GM12878 (cell line): ENCODE measurements around the gene FCAMR. TPM values are rescaled to one million over a fixed set of nuclear protein-coding genes. Genes with fewer than 3 reads are reported as not detected.

Source experiments
- ATAC-seq: fragments of 200-7000 bp; cut with Tn5 transposase; 3 replicates; pipeline ENCODE4 v1.9.1; 2020; ENCODE audit warnings: mild to moderate bottlenecking, moderate library complexity
- BruUV-seq: library from RNA; stranded (reverse); fragments of 400-500 nt; replicated peaks from 2 replicates; lab custom pipeline; 2021; lab: Mats Ljungman, UMichigan
- CTCF ChIA-PET: fragments of 300-600 bp; sonication (Branson Sonifier 250); formaldehyde crosslinking; extraction: SDS; loops from one replicate; lab custom pipeline; 2021; ENCODE audit warnings: inconsistent platforms; lab: Yijun Ruan, JAX
- POLR2A ChIA-PET: fragments of 350-600 bp; formaldehyde crosslinking; extraction: SDS; loops from one replicate; lab custom pipeline; 2021; ENCODE audit warnings: inconsistent platforms; lab: Charles Lee
- RAD21 ChIA-PET: fragments of 300-600 bp; sonication (Branson Sonifier 250); formaldehyde crosslinking; loops from one replicate; lab custom pipeline; 2023; ENCODE audit warnings: antibody characterized with exemption; ENCODE audit not compliant: unreplicated experiment; lab: Charles Lee
- SMC1A ChIA-PET: fragments of 300-600 bp; sonication (Branson Sonifier 250); formaldehyde crosslinking; loops from one replicate; lab custom pipeline; 2023; ENCODE audit not compliant: unreplicated experiment, uncharacterized antibody; lab: Charles Lee
- DNase-seq: peaks from one replicate; pipeline ENCODE4 v3.0.0-alpha.2; 2011; ENCODE audit warnings: low read depth, low spot score
- FAIRE-seq: peaks from 3 replicates; lab custom pipeline; 2011; peaks lifted over from hg19 to GRCh38; lab: Jason Lieb, UNC
- H2AFZ ChIP-seq: 2 replicates; pipeline ENCODE4 v1.6.0; 2011; ENCODE audit warnings: low read depth, low read length, control low read depth; ENCODE audit not compliant: control insufficient read depth
- H3K27ac ChIP-seq: 2 replicates; pipeline ENCODE4 v1.5.1; 2011; ENCODE audit warnings: control low read depth; ENCODE audit not compliant: control insufficient read depth, insufficient read depth
- H3K27me3 ChIP-seq, 2 experiments: replicated peaks in 1 of 2; 2 replicates each; pipeline versions ENCODE4 v1.6.0 to v1.6.1; 2011; ENCODE audit warnings: low read length in 1 of 2; ENCODE audit not compliant: control insufficient read depth in 2 of 2, insufficient read depth in 2 of 2
- H3K36me3 ChIP-seq, 2 experiments: 2 replicates each; pipeline ENCODE4 v1.5.1; 2011; ENCODE audit warnings: low read length in 1 of 2; ENCODE audit not compliant: control insufficient read depth in 2 of 2, insufficient read depth in 2 of 2
- H3K4me1 ChIP-seq: 2 replicates; pipeline ENCODE4 v1.6.1; 2011; ENCODE audit warnings: mild to moderate bottlenecking, low read length, moderate library complexity, mixed read lengths; ENCODE audit not compliant: control insufficient read depth, insufficient read depth
- H3K4me2 ChIP-seq: 2 replicates; pipeline ENCODE4 v1.6.0; 2011; ENCODE audit warnings: control low read depth; ENCODE audit not compliant: control insufficient read depth, insufficient read depth
- H3K4me3 ChIP-seq: fragments of 200-600 bp; sonication (generic); 2 replicates; pipeline ENCODE4 v1.5.1; 2016
- H3K79me2 ChIP-seq: 2 replicates; pipeline ENCODE4 v1.6.0; 2011; ENCODE audit warnings: low read length; ENCODE audit not compliant: control insufficient read depth, insufficient read depth
- H3K9ac ChIP-seq: 2 replicates; pipeline ENCODE4 v1.8.0; 2011; ENCODE audit warnings: low read length, control low read depth, mixed read lengths; ENCODE audit not compliant: control insufficient read depth, insufficient read depth
- H3K9me3 ChIP-seq: replicated peaks from 3 replicates; pipeline ENCODE4 v1.5.1; 2011; ENCODE audit warnings: mild to moderate bottlenecking, low read length; ENCODE audit not compliant: control insufficient read depth, insufficient read depth
- H4K20me1 ChIP-seq: 2 replicates; pipeline ENCODE4 v1.6.0; 2011; ENCODE audit not compliant: control insufficient read depth, insufficient read depth
- CEBPB ChIP-seq, 2 experiments: fragments of 150-350 bp in 1 of 2; IDR thresholded peaks; 2 replicates each; pipeline ENCODE4 v1.6.1; 2012 to 2014; ENCODE audit warnings: low read depth in 2 of 2, low read length in 2 of 2, borderline replicate concordance in 1 of 2, inconsistent platforms in 1 of 2
- CHD1 ChIP-seq: IDR thresholded peaks from 2 replicates; pipeline ENCODE4 v1.6.1; 2012; ENCODE audit warnings: low read depth, low read length, improper control_type of control experiment
- DPF2 ChIP-seq: fragments of 450-650 bp; IDR thresholded peaks from 2 replicates; pipeline ENCODE4 v1.6.1; 2017; ENCODE audit warnings: mild to moderate bottlenecking
- ESRRA ChIP-seq: IDR thresholded peaks from 2 replicates; pipeline ENCODE4 v1.6.1; 2012; ENCODE audit warnings: mild to moderate bottlenecking, low read length, improper control_type of control experiment
- GABPA ChIP-seq: IDR thresholded peaks from 2 replicates; pipeline ENCODE4 v1.6.1; 2014; ENCODE audit warnings: antibody characterized with exemption, low read depth, mild to moderate bottlenecking, inconsistent platforms
- NBN ChIP-seq: fragments of 450-650 bp; IDR thresholded peaks from 2 replicates; pipeline ENCODE4 v1.6.1; 2016
- NFXL1 ChIP-seq: fragments of 450-650 bp; IDR thresholded peaks from 2 replicates; pipeline ENCODE4 v1.6.1; 2017; ENCODE audit warnings: antibody characterized with exemption, mild to moderate bottlenecking, borderline replicate concordance
- NR2C1 ChIP-seq: fragments of 450-650 bp; IDR thresholded peaks from 2 replicates; pipeline ENCODE4 v1.6.1; 2017; ENCODE audit warnings: antibody characterized with exemption, mild to moderate bottlenecking, moderate library complexity
- PML ChIP-seq: IDR thresholded peaks from 2 replicates; pipeline ENCODE4 v1.6.1; 2012; ENCODE audit warnings: low read length, inconsistent platforms
- SREBF1 ChIP-seq: IDR thresholded peaks from 2 replicates; pipeline ENCODE4 v1.6.1; 2012; ENCODE audit warnings: mild to moderate bottlenecking, low read length
- WGBS: methylation state at CpG from one replicate; pipeline ENCODE4 v1.1.6; 2016; ENCODE audit warnings: low lambda C conversion rate; ENCODE audit not compliant: insufficient replicate concordance, insufficient coverage; ENCODE audit errors: missing lambda C conversion rate; 5-methylcytosine and 5-hydroxymethylcytosine counted together
- in situ Hi-C: fragments of 300-500 bp; cut with MboI; formaldehyde crosslinking; loops from 9 replicates; pipeline ENCODE4 v1.14.3; 2018; ENCODE audit warnings: mixed read lengths
- intact Hi-C: fragments of 100-400 bp; cut with micrococcal nuclease; formaldehyde crosslinking; loops from one replicate; pipeline ENCODE4 v1.14.2; 2022; ENCODE audit not compliant: unreplicated experiment
- polyA plus RNA-seq, 11 experiments: library from polyadenylated mRNA; depleted of rRNA in 4 of 11; unstranded in 6 of 11; stranded (reverse) in 5 of 11; fragments of >200 nt; fragmentation: Nextera tagmentation in 4 of 11; fragmentation: Illumina TruSeq in 1 of 11; extraction: Ambion mirVana in 4 of 11; extraction: Trizol in 1 of 11; gene quantifications; 1 replicate in 1 of 11; 2 replicates in 10 of 11; pipeline versions ENCODE4 v1.2.1 to v1.2.3, GENCODE V29; 2011 to 2016; ENCODE audit warnings: inconsistent platforms in 2 of 11, missing spikeins in 2 of 11, low read depth in 1 of 11
- total RNA-seq, 4 experiments: library from RNA; depleted of rRNA in 3 of 4; stranded (reverse); fragments of >200 nt in 3 of 4; fragmentation: Illumina TruSeq in 1 of 4; extraction: Trizol in 1 of 4; gene quantifications; 2 replicates each; pipeline versions ENCODE4 v1.2.1 to v1.2.3, GENCODE V29; 2013 to 2021
- TF ChIP-seq, protein P1 (sequence below): IDR thresholded peaks from 2 replicates; pipeline ENCODE4 v1.6.1; 2012; ENCODE audit warnings: improper control_type of control experiment, low read depth, low read length; ENCODE audit not compliant: insufficient replicate concordance
- TF ChIP-seq, protein P2 (sequence below): fragments of 450-650 bp; IDR thresholded peaks from 2 replicates; pipeline ENCODE4 v1.6.1; 2017; ENCODE audit warnings: borderline replicate concordance
- TF ChIP-seq, protein P3 (sequence below): IDR thresholded peaks from 2 replicates; pipeline ENCODE4 v1.6.1; 2011; ENCODE audit warnings: low read depth, low read length, improper control_type of control experiment, borderline replicate concordance

The FCAMR gene
- total and polyA plus RNA-seq, 10 of the 15 experiments (the other 5 are each of a cell fraction or from before 2014, with no cell fraction given), result 0.04 to 0.15 (median 0.06) TPM; not detected in 3

DNA sequence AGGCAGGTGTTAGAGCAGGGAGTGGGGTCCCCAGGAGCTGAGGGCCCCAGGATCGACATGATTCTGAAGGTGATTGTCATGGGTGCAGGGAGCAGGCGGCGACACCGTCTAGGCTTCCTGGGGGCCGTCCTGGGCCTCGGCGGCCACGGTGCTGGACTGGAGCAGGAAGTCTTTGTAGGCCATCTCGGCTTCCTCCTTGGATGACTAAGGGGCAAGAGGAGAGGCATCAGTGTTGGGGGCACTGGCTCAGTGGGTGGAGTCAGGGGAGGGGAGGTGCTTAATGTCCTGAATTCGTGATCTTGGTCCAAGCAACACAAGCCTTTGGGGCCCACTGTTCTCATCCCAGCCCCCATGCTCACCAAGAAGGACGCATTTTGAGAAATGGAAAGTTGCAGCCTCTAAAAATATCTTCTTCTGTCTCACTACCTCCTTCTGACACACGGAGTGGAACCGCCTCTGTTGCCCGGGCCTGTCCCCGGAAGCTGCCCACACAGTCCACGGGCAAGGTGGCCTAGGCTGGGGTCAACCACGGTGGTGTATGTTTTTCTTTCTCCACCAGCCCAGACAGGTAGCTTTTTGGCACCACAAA, 40.0 kb downstream of the FCAMR start:
- BruUV-seq, result no TSS peak
- TF ChIP-seq CEBPB (IDR thresholded peaks at IDR 0.05; ENCODE audit: borderline replicate concordance in 1 of 2, low read depth in 2 of 2, low read length in 2 of 2) (no peak), NFXL1 (no peak), DPF2 (peak; percentile 88), PML (no peak), ESRRA (no peak), SREBF1 (no peak), NR2C1 (peak; percentile 51), CHD1 (no peak; the same call in 1 of the 2 replicates), NBN (peak; percentile 89), GABPA (no peak)
- TF ChIP-seq, protein P1, sequence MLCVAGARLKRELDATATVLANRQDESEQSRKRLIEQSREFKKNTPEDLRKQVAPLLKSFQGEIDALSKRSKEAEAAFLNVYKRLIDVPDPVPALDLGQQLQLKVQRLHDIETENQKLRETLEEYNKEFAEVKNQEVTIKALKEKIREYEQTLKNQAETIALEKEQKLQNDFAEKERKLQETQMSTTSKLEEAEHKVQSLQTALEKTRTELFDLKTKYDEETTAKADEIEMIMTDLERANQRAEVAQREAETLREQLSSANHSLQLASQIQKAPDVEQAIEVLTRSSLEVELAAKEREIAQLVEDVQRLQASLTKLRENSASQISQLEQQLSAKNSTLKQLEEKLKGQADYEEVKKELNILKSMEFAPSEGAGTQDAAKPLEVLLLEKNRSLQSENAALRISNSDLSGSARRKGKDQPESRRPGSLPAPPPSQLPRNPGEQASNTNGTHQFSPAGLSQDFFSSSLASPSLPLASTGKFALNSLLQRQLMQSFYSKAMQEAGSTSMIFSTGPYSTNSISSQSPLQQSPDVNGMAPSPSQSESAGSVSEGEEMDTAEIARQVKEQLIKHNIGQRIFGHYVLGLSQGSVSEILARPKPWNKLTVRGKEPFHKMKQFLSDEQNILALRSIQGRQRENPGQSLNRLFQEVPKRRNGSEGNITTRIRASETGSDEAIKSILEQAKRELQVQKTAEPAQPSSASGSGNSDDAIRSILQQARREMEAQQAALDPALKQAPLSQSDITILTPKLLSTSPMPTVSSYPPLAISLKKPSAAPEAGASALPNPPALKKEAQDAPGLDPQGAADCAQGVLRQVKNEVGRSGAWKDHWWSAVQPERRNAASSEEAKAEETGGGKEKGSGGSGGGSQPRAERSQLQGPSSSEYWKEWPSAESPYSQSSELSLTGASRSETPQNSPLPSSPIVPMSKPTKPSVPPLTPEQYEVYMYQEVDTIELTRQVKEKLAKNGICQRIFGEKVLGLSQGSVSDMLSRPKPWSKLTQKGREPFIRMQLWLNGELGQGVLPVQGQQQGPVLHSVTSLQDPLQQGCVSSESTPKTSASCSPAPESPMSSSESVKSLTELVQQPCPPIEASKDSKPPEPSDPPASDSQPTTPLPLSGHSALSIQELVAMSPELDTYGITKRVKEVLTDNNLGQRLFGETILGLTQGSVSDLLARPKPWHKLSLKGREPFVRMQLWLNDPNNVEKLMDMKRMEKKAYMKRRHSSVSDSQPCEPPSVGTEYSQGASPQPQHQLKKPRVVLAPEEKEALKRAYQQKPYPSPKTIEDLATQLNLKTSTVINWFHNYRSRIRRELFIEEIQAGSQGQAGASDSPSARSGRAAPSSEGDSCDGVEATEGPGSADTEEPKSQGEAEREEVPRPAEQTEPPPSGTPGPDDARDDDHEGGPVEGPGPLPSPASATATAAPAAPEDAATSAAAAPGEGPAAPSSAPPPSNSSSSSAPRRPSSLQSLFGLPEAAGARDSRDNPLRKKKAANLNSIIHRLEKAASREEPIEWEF, result peak; percentile 54
- TF ChIP-seq, protein P2, sequence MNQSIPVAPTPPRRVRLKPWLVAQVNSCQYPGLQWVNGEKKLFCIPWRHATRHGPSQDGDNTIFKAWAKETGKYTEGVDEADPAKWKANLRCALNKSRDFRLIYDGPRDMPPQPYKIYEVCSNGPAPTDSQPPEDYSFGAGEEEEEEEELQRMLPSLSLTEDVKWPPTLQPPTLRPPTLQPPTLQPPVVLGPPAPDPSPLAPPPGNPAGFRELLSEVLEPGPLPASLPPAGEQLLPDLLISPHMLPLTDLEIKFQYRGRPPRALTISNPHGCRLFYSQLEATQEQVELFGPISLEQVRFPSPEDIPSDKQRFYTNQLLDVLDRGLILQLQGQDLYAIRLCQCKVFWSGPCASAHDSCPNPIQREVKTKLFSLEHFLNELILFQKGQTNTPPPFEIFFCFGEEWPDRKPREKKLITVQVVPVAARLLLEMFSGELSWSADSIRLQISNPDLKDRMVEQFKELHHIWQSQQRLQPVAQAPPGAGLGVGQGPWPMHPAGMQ, result no peak
- TF ChIP-seq, protein P3, sequence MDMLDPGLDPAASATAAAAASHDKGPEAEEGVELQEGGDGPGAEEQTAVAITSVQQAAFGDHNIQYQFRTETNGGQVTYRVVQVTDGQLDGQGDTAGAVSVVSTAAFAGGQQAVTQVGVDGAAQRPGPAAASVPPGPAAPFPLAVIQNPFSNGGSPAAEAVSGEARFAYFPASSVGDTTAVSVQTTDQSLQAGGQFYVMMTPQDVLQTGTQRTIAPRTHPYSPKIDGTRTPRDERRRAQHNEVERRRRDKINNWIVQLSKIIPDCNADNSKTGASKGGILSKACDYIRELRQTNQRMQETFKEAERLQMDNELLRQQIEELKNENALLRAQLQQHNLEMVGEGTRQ, result no peak

More for the DNA sequence above, 40.0 kb downstream of the FCAMR start:
- no peaks in the 10 kb centered on the region for H3K36me3 ChIP-seq
- in situ Hi-C loops (no loop called here), intact Hi-C loops (loop anchor here (1.0 to 5.0 kb wide), 2 partner anchors 18 to 122 kb away; partner anchors contain the start of genes PFKFB2 and YOD1)
- POLR2A ChIA-PET, result interaction anchor here (0.7 to 13.3 kb wide), 7 partner anchors 13 to 190 kb away, joined by 3 to 222 read pairs (median 3); partner anchors contain the start of genes FCMR and IL19
- no peaks in the 10 kb centered on the region for H3K9me3 ChIP-seq
- H4K20me1 ChIP-seq, result no peaks in the 10 kb centered on the region
- FAIRE-seq (peak; percentile 75), DNase-seq (peak; percentile 96), ATAC-seq (peak; percentile 86)
- RAD21 ChIA-PET, result interaction anchor here (0.9 to 13.5 kb wide), 9 partner anchors 13 to 196 kb away, joined by 3 to 371 read pairs (median 16); partner anchors contain the start of gene FCMR
- H3K4me2 ChIP-seq, result peak overlapping the region; percentile 93
- no peaks in the 10 kb centered on the region for H3K79me2 ChIP-seq
- CTCF ChIA-PET, result interaction anchor here (1.0 to 13.5 kb wide), 12 partner anchors 12 to 295 kb away, joined by 3 to 643 read pairs (median 28); partner anchors contain the start of genes DYRK3, FCAMR, FCMR and IL20
- peak overlapping the region; percentile 86 for H3K9ac ChIP-seq
- H3K27me3 ChIP-seq, result no peaks in the 10 kb centered on the region
- H3K4me1 ChIP-seq, result peaks cover 49% of the 10 kb centered on the region
- under 1% methylated on average over 17 of the region's 17 CpGs for WGBS
- peak overlapping the region; percentile 64 for H3K4me3 ChIP-seq
- SMC1A ChIA-PET, result interaction anchor here (0.6 to 10.3 kb wide), 17 partner anchors 12 to 300 kb away, joined by 3 to 431 read pairs (median 6); partner anchors contain the start of genes FCAMR, FCMR and IL20
- H3K27ac ChIP-seq, result peak overlapping the region; percentile 99
- H2AFZ ChIP-seq, result peak overlapping the region; percentile 34; the same call in 1 of the 2 replicates
